Measurements from ENCODE around the gene PTK7. TPM values are rescaled to one million over a fixed set of nuclear protein-coding genes. Genes with fewer than 3 reads are reported as not detected.

PTK7 gene
- total RNA-seq, 1 donor: 44.6 TPM

- H3K4me3 ChIP-seq (ENCODE audit: low read depth, low read length): no peak overlapping the region
- TF ChIP-seq, protein P1, sequence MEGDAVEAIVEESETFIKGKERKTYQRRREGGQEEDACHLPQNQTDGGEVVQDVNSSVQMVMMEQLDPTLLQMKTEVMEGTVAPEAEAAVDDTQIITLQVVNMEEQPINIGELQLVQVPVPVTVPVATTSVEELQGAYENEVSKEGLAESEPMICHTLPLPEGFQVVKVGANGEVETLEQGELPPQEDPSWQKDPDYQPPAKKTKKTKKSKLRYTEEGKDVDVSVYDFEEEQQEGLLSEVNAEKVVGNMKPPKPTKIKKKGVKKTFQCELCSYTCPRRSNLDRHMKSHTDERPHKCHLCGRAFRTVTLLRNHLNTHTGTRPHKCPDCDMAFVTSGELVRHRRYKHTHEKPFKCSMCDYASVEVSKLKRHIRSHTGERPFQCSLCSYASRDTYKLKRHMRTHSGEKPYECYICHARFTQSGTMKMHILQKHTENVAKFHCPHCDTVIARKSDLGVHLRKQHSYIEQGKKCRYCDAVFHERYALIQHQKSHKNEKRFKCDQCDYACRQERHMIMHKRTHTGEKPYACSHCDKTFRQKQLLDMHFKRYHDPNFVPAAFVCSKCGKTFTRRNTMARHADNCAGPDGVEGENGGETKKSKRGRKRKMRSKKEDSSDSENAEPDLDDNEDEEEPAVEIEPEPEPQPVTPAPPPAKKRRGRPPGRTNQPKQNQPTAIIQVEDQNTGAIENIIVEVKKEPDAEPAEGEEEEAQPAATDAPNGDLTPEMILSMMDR (IDR thresholded peaks at IDR 0.05; ENCODE audit: insufficient read depth, low read length): no peak
- DNase-seq (ENCODE audit: low read depth): no peak
These were observed 32.8 kb upstream of the PTK7 start for GRCh38 chr6:43043310-43043709.

GRCh38 chr6:43045371-43045930, 30.7 kb upstream of the PTK7 start:
- no peak overlapping the region for H3K4me3 ChIP-seq (ENCODE audit: low read depth, low read length)
- TF ChIP-seq, protein P1 (IDR thresholded peaks at IDR 0.05; ENCODE audit: insufficient read depth, low read length): no peak
- DNase-seq (ENCODE audit: low read depth): no peak

DNA sequence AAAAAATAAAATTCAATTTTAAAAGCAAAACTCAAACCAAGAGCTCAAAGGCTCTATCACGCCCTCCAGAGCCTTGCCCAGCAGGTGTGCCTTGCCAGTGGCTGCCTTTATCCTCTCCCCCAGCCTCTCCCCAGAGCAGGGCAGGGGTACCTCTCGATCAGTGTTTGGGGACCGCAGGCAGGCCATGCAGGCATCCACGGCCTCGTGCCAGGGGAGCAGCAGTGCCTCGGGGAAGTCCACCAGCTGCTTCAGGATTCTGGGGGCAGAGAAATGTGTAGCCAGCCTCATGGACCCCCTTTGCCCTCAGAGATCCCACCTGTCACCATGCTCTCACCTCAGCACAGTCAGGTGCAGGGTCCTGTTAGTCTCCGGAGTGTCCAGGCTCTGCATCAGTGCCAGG, 28.1 kb upstream of the PTK7 start:
- TF ChIP-seq, protein P1 (IDR thresholded peaks at IDR 0.05; ENCODE audit: insufficient read depth, low read length): no peak
- H3K4me3 ChIP-seq (ENCODE audit: low read depth, low read length): no peak overlapping the region
- no peak for DNase-seq (ENCODE audit: low read depth)

GRCh38 chr6:43050981-43051380, 25.1 kb upstream of the PTK7 start:
- no peak for DNase-seq (ENCODE audit: low read depth)

GRCh38 chr6:43052225-43052841, 23.8 kb upstream of the PTK7 start:
- TF ChIP-seq, protein P1 (IDR thresholded peaks at IDR 0.05; ENCODE audit: insufficient read depth, low read length): no peak
- peak overlapping the region; percentile 87 for H3K4me3 ChIP-seq (ENCODE audit: low read depth, low read length)
- no peak for DNase-seq (ENCODE audit: low read depth)

More at GRCh38 chr6:43050981-43051380, 25.1 kb upstream of the PTK7 start:
- H3K4me3 ChIP-seq (ENCODE audit: low read depth, low read length): no peak overlapping the region
- TF ChIP-seq, protein P1 (IDR thresholded peaks at IDR 0.05; ENCODE audit: insufficient read depth, low read length): no peak

- peak overlapping the region; percentile 87 for H3K4me3 ChIP-seq (ENCODE audit: low read depth, low read length)
- TF ChIP-seq, protein P1 (IDR thresholded peaks at IDR 0.05; ENCODE audit: insufficient read depth, low read length): no peak
- peak; percentile 29 for DNase-seq (ENCODE audit: low read depth)
These were observed 23.1 kb upstream of the PTK7 start for GRCh38 chr6:43052842-43053544.
